Stimulated activated naive CD4-positive, alpha-beta T cell (primary cell): Measurements from ENCODE around the gene PPP1R27.
"Not testable (repeated sequence)": the region's sequence is repeated elsewhere in the genome, so short reads cannot be mapped to it uniquely, and the experiment has no call there.

ENCODE experiments used
- DNase-seq, 6 experiments: peaks; one replicate each; lab custom pipeline; 2025; lab: John Stamatoyannopoulos, UW

Gene PPP1R27

DNA sequence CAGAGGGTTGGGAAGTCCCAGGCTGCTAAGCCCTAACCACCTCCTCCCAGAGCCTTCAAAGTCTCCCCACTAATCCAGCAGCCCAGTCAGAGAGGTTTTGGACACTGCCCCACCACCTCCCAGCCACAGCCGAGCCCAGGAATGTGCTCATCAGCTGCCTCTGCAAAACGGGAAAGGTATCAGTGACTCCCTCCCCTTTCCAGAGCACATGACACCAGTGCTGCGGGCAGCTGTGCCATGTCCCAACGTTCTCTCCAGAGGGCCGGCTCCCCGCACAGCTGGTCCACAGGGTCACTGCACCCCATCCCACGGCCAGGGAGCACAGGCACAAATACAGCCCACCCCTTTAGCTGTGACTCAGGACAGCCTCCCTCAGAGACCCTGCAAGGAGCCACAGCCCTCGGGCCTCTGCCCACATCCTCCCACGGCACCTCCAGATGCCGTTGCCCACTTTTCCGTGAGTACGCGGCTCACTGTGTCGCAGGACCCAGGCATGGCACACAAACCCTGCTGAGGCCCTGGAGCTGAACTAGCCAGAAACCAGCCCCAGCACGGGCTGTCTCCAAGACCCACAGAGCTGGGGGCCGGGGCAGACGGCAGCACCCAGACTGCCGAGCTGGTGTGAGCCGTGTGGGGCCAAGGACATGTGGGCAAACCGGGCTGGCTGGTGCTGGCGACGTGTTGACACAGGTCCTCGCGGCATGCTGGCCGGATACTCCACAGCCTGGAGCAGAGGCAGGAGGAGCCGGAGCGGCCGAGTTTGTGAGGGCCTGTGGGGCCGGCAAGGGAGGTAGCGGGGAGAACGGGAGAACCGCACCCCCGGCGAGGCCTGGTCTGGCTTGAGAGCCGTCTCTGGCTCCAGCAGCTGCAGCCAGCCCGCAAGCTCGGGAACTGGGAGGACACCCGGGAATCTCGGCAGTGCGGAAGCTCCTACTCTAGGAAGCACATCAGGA lies 6.3 kb upstream of the PPP1R27 start:
- DNase-seq: no peak

DNA sequence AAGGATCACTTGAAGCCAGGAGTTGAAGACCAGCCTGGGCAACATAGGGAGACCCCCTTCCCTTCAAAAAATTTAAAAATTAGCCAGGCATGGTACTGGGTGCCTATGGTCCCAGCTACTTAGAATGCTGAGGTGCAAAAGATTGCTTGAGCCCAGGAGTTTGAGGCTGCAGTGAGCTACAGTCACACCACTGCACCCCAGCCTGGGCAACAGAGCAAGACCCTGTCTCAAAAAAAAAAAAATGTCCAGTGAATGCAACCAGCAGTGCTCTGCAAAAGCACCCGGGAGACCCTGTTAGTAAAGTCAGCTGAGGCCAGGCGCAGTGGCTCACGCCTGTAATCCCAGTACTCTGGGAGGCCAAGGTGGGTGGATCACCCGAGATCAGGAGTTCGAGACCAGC lies 5.2 kb upstream of the PPP1R27 start:
- DNase-seq: not testable (repeated sequence)

DNA sequence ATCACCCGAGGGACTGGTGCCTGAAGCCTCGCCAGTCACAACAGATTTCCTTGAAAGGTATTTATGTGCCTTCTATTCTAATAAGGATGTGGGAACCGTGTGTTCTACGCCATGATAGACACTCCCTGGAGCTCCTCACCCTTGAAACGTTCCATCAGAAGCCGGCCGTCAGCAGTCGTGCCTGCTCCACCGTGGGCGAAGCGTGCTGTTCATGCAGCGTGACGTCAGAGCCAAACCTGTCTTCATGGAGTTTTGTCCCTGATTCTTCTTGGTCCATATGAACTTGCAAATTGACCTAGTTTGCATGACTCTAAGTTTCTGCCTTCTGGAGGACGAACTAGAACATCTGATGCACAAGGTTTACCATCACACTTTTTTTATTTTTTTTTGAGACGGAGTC lies 4.5 kb upstream of the PPP1R27 start:
- DNase-seq: no peak

DNA sequence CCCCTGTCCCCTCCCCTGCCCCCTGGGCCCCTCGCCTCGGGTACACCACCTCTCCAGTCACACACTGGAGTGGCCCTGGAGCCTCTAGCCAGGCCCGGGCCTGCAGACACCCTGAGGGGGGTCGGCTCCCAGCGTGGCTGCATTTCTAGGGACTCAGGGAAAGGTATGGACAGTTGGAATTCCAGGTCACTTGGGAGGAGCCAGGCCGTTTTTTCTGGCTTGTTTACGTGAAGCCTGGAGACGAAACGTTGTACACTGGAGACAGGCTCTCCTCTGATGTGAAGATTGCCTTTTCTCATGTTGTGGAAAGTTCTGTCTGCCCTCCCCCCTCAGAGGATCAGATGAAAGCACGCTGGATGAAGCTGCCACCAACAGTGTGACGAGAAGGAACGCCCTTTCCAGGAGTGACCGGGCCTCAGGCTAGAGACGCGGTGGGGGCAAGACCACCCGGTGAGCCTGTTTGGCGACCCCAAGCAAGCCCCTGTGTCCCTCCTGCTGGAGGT lies 4.0 kb upstream of the PPP1R27 start:
- no peak for DNase-seq

DNA sequence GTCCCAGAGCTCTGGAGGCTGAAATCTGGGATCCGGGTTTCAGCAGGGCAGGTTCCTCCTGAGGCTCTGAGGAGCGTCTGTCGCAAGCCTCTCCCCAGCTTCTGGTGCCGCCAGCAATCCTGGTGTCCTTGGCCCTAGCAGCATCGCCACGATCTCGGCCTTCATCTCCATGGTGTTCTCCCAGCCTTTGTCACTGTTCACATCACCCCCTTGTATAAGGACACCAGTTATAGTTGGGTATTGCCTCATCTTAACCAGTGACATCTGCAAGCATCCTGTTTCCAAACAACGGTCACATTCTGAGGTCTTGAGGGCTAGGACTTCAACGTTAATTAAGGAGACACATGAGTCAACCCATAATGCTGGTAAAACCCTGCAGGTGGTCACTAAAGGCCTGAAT lies 2.8 kb upstream of the PPP1R27 start:
- DNase-seq: no peak

DNA sequence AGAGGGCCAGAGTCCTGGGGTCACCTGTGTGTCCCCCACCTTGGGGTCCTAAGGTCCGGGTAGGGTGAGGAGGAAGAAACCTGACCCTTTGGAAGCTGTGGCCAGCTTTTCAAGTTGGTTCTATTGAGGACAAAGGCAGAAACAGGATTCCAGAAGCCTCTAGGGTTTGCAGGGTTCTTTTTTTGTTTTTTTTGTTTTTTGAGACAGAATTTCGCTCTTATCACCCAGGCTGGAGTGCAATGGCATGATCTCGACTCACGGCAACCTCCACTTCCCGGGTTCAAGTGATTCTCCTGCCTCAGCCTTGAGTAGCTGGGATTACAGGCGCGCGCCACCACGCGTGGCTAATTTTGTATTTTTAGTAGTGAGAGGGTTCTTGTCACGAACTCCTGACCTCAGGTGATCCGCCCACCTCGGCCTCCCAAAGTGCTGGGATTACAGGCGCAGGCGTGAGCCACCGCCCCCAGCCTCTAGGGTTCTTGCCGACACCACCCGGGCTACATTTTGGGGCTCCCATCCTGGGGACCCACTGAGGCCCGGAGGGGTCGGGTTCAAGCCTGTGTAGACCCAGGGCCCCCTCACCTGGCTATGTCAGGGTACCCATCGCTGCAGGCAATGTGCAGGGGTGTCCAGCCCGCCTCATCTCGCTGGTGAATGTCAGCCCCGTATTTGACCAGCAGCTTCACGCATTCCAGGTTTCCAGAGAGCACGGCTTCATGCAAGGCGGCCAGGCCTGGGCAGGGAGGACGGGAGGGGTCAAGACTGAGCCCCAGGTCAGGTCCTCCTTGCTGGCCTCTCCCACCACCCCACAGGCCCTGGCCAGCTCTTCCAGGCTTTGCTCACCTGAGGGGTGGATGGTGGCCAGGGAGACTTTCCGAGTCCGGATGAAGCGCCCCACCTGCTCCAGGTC lies 674 bp downstream of the PPP1R27 start:
- DNase-seq: no peak

DNA sequence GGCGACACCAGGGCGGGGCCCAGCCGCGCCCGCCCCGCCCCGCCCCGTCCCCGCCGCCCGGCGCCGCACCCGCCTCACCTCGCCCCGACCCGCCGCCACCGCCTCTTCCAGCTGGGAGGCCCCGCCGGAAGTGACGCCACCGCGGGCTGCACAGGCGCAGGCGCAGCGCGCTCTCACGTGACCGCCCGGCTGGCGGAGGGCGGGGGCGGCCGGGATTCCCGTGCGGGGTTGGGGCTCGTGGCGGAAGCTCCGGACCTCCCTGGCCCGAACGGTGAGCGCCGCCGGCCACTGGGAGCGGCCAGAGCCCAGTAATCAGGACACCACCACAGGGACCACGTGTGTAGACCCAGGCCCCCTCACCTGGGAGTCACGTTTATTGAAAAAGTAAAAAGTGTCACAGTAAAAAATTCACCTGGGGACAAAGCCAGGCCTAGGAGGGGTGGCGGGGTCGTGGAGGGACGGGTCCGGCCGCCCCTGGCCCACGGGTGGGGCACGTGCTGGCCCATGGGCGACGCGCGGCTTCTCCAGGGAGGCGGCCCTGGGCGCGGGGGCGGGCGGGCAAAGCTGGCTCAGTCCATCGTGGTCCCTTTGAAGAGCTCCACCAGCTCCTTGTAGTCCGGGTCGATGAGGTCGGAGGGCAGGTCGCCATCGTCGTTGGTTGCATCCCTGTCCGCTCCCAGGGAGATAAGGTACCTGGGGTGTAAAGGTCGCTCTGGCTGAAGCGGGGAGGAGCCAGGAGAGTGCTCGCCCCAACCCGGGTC lies 1.5 kb downstream of the PPP1R27 start, which contains the start of gene MCRIP1:
TSS of gene MCRIP1 (minus strand) at position 132 of the 761 bp plus-strand sequence. CDS start 8,785 bp downstream, outside the sequence.
- DNase-seq: peak; percentile 83 to 91 (median 88)

DNA sequence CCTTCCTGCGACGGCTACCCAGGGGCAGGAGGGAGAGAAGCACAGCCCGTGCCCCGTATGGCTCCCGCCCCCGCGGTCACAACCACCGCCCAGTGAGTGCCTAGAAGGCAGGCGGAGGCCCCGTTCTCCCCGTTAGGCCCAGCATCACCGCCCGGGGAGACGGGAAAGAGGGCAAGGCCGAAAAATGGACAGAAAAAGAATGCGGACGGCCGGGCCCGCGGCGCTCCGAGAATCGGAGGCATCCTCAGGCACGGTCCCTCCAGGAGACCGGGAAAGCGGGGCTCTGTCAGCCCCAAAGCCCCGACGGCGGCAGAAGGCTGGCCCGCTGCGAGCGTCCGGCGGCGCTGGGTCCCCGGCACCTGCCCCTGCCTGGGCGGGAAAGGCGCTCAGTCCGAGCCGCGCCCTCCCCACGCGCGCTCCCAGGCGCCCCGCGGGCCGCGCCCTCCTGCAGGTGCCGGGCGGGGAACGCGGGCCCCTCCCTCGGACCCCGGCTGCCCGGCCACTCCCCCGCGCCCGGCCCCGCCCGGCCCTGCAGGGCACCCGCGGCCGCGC lies 2.2 kb downstream of the PPP1R27 start:
- peak in 3 of 6 experiments; percentile 39 to 50 (median 48) for DNase-seq

DNA sequence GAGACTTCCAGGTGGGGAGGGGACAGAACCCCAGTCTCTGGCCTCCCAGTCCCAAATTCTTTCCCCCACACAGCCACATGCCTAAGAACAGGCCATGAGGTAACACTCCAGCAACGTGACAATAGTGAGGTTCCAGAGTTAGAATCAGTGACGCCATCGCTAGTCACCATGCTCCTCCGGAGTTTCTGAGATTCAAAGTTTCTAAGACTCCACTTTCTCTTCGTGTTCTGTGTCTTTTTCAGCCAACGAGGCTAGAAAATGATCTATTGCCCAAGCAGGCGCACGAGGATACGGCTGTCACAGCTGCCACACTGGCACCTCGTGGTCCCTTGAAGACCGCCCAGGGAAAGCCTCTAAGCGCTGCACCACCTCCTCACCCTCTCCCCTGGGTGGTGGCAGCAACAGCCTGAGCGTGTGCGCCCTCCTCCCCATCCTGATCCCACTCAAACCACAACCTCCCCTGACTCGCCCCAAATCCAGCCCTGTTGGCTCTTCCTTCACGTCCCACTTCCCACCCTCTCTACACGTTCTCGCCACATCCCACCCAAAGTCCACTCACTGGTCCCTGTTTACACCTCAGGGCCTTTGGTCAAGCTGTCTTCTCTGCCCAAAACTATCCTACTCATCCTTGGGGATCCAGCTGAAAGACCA lies 2.8 kb downstream of the PPP1R27 start:
- DNase-seq: peak in 3 of 6 experiments; percentile 20 to 50 (median 36)

DNA sequence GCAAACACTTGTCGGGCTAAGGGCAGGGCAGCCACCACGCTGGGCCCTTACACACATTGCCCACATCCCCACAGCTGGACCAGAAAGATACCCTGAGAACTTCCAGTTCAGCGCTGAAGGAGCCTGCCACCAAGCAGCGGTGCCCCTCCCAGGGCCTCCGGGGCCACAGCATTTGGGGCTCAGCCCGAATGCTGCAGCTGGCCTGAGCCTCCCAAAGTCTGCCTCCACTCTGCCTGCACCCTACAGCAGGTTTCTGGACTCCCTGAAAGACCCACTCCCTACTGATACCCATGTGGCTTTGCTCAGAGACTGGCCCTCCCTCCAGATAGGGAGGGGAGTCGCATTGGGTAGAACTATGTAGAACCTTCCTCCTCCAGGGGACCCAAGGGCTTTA lies 3.3 kb downstream of the PPP1R27 start:
- no peak for DNase-seq

DNA sequence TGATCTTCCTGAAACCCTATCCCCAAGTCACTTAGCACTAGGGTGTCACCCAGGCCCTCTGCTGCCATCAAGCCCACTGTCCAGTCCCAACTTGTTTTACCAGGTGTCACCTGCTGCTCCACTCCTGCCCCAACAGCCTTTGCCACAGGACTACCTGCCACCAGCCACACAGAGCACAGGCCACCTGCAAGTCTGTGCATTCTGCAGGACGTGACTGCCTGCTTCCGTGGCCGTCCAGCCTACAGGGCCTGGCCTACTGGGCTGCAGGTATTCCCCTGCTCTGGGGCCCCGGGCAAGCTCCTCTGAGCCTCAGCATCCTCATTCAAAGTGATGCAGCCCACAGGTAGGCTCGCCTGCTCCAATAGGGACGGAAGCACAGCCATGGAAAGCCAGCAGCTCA lies 5.0 kb downstream of the PPP1R27 start:
- DNase-seq: no peak

DNA sequence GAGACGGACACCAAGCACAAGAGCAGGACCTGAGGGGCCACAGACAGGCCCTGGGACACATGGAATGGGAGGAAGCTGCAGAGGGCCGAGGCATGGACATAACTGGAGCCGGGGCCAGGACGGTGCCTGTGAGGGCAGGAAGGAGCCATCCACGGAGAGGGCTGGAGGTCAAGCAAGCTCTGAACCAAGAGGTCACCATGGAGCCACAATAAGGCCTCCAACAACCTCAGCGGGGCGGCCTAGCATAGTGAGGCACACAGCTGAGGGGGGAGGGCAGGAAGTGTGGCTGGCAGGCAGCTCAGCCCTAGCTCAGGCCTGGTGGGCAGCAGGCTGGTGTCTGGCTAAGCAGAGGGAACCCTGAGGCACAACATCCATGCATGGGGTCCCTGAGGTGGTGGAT lies 6.2 kb downstream of the PPP1R27 start:
- no peak for DNase-seq

DNA sequence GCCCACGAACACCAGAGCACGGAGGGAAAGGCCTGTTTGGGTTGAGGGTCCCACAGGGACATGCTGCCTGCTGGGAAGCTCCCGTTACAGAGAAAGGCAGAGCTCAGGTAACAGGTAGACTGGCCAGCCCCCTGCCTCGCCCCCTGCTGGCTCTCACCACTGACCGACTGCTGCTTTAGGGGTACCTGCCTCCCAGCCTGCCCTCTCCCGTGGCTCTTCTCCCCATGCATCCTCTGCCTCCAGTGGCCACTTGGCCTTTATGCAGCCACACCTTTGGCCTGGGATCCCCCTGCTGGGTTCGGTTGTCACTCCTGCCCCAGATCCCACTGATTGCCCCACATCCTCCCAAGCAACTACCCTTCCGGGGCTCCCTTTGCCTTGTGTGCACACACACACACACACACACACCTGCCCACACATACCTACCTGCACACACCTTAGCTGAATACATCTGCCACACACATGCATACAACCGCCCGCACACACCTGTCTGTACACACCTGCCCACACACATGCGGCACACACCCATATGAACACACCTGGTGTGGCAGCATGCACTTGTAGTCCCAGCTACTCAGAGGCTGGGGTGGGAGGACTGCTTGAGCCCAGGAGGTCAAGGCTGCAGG lies 8.9 kb downstream of the PPP1R27 start:
- DNase-seq: no peak

DNA sequence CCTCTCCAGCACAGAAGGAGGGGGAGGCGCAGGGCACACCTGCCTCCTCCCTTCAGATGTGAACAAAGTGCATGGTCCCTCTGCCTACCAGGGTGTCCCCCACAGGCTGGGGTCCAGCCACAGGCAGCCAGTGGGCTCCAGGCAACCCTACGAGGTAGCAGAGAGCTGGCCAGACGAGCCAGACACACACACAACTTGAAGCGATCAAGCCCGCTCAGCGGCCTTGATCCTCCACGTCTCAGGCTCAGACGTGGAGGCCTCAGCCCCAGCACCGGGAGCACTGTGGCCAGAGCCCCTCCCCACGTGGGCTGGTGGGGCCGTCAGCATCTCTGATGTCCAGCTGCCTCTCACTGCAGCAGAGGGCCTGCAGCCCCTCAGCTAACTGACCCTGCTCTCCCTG lies 10.3 kb downstream of the PPP1R27 start:
- DNase-seq: no peak

DNA sequence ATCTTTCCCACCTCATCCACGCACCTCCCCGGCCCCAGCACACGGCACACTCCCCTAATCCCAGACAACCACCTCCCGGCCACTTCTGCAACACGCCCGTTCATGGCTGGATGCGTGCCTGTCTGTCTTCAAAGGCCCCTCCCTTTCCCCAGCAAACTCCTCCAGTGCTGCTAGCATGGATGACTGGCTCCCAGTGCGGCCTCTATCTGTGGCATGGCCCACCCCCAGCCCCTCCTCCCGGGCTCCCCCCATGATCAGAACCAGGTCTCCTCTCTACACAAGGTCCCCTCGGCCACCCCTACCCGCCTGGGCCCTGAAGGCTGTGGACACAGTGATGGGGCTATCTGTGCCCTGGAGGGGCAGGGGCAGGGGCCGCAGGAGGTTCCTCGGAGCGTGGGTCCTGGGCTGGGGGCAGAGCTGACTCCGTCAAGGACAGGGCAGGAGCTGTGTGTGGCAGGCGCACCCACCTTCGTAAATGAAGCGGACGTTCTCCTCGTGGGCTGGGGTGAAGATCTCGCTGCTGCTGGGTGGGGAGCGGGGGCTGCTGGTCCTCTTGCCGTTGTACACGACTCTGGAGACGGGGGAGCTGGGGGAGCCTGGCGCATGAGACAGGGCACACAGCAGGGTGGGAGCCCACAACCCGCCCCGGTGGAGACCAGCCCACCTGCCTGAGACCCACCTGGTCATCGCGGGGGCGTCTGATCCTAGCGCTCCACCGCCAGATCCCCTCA lies 10.9 kb downstream of the PPP1R27 start:
- no peak for DNase-seq

DNA sequence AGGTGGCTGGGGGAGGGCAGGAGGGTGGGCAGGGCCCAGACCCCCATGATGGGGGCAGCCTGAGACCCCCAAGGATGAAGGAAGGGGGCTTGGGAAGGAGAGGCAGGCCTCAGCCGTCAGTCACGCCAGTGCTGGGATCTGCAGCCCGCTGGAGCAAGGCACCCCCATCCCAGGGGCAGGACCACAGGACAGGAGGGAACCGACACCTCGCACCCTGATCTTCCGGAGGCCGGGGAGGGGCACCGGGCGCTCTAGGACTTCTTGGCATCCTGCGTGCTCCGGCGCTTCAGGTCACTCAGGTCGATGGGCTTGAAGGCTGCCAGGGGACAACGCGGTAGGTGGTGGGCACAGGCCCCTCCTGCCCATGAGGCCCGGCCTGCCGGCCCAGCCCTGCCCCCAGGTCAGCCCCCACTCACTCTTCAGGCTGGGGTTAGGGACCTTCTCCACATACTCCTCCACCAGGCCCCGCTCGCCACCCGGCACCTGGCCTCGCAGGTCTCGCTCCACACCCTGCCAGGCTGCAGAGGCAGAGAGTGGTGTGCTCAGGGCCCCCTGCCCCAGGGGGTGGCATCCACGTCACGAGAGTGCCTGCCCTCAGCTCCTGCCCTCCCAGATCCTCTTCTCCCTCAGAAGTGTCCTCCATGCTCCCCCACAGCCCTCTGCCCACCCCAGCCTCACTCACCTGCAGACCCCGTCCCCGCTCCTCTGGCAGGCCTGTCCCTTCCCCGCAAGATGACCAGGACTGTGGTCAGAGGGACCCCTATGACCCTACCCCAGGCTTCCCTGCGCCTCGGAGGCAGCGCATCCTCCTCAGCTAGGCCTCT lies 11.6 kb downstream of the PPP1R27 start:
- no peak for DNase-seq

DNA sequence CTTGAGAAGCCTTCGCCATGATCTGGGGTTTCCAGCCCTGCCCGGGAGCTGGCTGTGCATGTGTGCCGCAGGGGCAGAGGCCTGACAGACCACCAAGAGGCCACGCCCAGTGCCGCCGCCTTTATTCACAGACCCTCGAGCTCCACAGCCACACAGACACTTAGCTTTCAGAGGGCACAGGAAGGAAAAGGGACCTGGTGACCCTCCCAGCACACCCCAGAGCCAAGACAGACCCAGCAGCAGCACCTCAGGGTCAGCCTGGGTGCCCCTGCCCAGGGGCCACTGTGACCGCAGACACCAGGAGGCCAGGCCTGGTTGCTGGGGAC lies 12.6 kb downstream of the PPP1R27 start:
- DNase-seq: no peak

DNA sequence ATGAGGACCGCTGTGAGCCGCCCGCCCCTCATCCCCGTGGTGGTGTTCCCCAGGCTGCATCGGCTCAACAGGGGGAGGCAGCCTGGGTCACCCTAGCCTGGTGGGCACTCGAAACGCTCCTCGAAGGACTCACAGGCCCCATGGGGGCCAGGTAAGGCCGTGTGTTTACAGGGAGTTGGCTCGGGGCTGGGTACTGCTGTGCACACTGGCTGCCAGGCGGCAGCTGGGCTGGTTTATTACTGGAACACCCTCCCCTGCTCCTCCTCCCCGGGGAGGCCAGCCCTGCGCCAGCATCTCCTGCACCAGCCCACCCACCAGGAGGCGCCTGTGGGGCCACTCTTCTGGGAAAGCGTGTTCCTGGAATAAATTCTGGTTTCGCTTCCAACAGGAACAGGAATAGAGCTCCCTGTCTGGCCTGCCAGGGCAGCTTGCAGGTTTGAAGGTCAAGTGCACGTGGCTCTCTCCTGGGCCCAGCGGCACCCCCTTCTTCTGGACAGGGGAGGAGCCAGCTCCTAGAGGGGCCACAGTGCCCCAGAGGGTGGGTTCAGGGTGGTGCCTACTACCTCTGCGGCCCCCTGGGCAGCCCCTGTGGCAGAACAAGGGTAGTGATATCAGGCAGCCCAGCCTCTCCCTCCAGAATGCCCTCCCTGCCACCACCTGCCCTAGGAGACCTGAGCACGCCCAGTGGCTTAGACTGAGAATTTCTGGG lies 13.1 kb downstream of the PPP1R27 start:
- DNase-seq: no peak
